ENCODE data around the gene EGFL6.

The EGFL6 gene, protein sequence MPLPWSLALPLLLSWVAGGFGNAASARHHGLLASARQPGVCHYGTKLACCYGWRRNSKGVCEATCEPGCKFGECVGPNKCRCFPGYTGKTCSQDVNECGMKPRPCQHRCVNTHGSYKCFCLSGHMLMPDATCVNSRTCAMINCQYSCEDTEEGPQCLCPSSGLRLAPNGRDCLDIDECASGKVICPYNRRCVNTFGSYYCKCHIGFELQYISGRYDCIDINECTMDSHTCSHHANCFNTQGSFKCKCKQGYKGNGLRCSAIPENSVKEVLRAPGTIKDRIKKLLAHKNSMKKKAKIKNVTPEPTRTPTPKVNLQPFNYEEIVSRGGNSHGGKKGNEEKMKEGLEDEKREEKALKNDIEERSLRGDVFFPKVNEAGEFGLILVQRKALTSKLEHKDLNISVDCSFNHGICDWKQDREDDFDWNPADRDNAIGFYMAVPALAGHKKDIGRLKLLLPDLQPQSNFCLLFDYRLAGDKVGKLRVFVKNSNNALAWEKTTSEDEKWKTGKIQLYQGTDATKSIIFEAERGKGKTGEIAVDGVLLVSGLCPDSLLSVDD

DNA sequence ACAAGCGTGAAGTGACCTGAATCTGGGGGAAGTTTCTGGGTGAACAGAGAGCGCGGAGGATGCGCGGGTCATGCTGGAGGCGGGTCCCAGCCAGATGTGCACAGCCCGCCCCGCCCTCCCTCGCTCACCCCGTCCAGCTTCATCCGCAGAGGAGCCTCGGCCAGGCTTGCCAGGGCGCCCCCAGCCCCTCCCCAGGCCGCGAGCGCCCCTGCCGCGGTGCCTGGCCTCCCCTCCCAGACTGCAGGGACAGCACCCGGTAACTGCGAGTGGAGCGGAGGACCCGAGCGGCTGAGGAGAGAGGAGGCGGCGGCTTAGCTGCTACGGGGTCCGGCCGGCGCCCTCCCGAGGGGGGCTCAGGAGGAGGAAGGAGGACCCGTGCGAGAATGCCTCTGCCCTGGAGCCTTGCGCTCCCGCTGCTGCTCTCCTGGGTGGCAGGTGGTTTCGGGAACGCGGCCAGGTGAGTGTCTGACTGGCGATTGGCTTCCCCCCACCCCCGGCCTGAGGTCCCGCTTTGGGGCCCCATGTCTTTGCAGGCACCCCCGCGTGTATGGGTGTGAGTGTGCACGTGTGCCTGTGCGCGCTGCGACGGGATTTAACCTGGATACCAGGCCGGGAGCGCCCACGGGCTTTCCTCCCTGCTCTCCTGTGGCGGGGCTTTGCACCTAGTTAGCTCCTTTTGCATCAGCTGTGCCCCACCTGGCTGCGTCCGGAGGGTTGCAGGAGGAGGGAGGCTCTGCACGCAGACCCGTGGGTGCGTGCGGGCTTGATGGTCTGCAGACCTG, at the start of gene EGFL6:
Gene EGFL6, plus strand, starts transcription at position 123 of the 782 bp plus-strand sequence. Its CDS starts 261 bp downstream, at position 384.
- no peak within 1 kb of the TSS for H3K4me3 ChIP-seq (ENCODE audit: control insufficient read depth, low read depth, low read length)
- TF ChIP-seq, protein P1, sequence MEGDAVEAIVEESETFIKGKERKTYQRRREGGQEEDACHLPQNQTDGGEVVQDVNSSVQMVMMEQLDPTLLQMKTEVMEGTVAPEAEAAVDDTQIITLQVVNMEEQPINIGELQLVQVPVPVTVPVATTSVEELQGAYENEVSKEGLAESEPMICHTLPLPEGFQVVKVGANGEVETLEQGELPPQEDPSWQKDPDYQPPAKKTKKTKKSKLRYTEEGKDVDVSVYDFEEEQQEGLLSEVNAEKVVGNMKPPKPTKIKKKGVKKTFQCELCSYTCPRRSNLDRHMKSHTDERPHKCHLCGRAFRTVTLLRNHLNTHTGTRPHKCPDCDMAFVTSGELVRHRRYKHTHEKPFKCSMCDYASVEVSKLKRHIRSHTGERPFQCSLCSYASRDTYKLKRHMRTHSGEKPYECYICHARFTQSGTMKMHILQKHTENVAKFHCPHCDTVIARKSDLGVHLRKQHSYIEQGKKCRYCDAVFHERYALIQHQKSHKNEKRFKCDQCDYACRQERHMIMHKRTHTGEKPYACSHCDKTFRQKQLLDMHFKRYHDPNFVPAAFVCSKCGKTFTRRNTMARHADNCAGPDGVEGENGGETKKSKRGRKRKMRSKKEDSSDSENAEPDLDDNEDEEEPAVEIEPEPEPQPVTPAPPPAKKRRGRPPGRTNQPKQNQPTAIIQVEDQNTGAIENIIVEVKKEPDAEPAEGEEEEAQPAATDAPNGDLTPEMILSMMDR (IDR thresholded peaks at IDR 0.05; ENCODE audit: control insufficient read depth, insufficient read depth, low read depth, low read length, missing control alignments): no peak
- DNase-seq (ENCODE audit: low read depth): no peak

DNA sequence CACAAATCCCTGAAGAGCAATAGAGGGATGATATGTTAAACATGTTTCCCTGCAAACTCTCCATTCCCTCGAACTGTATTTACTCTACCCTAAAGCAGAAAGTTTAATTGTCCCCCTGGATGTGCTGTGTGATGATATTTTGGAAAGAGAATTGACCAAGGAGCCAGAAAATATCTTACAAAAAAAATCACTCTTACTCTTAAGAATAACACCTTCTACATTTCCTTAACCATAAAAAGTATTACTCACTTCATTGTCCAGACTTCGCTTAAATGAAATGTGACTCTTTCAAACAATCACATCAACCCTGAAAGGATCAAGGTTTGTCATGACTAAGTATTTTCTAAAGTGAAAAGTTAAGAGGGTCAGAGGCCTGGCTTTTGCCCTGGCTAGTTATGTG, 49.0 kb upstream of the EGFL6 start:
- DNase-seq (ENCODE audit: low read depth): no peak
- TF ChIP-seq, protein P1 (IDR thresholded peaks at IDR 0.05; ENCODE audit: control insufficient read depth, insufficient read depth, low read depth, low read length, missing control alignments): no peak
- no peak overlapping the region for H3K4me3 ChIP-seq (ENCODE audit: control insufficient read depth, low read depth, low read length)

DNA sequence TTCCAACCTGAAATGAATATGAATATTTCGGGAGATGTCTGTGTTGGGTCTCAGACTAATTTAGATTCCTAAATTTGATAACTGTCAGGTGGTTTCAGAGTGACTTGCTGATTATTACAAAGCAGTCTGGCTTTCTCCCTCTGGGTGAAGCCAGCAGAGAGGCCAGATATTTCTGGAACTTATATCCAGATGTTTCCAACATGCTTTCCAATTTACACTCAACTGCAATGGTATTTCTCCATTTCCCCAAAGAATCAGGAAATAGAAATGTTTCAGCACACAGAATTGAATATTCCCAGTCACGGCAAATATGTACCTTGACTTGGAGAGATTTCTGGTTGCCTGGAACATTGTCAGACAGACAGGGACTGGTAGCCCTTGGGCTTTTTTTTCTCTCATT, 48.5 kb upstream of the EGFL6 start:
- H3K4me3 ChIP-seq (ENCODE audit: control insufficient read depth, low read depth, low read length): no peak overlapping the region
- TF ChIP-seq, protein P1 (IDR thresholded peaks at IDR 0.05; ENCODE audit: control insufficient read depth, insufficient read depth, low read depth, low read length, missing control alignments): no peak
- DNase-seq (ENCODE audit: low read depth): no peak

DNA sequence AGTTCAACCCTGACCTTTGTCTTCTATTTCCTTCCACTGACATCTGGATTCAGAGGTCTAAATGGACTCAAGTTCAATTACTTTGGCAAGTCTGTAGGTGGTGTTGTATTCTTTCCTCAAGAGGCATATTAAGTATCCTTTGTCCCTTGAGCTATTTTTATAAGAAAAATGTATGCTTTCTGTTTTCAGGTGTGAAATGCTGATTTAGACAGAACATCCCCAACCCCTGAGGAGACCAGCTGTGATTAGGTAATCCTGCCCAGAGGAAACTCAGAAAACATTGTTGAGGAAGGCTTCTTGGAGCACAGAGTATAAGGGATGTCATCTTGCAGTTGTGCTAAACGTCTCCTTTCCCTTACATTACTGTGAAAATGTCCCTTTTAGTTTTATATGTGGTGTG, 46.6 kb upstream of the EGFL6 start:
- no peak overlapping the region for H3K4me3 ChIP-seq (ENCODE audit: control insufficient read depth, low read depth, low read length)
- no peak for DNase-seq (ENCODE audit: low read depth)
- TF ChIP-seq, protein P1 (IDR thresholded peaks at IDR 0.05; ENCODE audit: control insufficient read depth, insufficient read depth, low read depth, low read length, missing control alignments): no peak

DNA sequence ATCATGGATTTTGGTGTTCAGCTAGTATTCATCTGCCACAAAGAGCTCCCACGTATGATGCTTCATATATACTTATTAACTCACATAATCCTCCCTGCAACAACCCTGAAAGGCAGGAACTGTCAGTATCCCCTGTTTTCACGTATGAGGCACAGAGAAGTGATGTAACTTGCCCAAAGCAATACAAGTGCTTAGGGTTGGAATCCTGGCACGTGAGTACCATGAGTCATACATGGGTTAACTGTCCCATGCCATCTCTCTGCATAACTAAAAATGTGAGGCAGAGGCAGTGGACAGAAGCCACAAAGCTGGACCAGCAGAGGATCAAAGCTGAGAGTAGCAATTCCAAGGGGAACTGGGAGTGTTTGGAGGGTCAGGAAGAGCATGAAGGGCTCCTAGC, 35.7 kb upstream of the EGFL6 start:
- H3K4me3 ChIP-seq (ENCODE audit: control insufficient read depth, low read depth, low read length): no peak overlapping the region
- TF ChIP-seq, protein P1 (IDR thresholded peaks at IDR 0.05; ENCODE audit: control insufficient read depth, insufficient read depth, low read depth, low read length, missing control alignments): no peak
- DNase-seq (ENCODE audit: low read depth): no peak

DNA sequence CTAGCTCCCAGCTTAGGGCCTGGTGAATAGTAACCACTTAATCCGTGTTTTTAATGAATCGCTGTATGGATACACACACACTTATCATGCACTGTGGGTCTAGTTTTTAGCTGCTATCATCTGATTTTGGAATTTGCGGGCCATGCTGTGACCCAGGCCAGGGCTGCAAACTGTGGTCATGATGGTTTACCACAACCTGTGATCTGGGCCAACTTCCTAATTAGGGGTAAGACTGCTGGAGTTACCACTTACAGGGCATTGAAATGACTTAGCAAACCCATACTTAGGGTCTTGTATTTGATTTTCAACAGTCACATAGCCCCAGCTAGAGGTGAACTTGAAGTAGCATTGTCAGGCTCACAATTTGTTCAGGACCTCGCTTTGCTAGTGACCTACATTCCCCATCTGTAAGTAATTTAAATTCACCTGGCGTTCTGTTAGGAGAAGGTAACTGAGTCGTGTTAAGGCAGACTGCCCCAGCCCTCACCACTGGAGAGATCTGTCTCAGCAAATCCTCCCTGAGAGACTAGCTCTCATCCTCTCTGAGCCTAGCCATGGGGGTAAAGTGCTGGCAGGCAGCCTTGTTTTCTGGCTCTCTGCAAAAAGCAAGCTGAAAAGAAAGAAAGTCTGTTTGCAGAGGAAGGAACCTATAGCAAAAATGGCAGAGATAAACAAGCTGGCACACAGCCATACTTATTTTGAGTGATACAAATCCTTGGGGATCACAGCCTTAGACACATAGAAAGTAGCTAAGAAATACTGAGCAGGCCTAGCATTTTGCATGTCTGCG, 33.8 kb upstream of the EGFL6 start:
- DNase-seq (ENCODE audit: low read depth): no peak
- TF ChIP-seq, protein P1 (IDR thresholded peaks at IDR 0.05; ENCODE audit: control insufficient read depth, insufficient read depth, low read depth, low read length, missing control alignments): no peak
- H3K4me3 ChIP-seq (ENCODE audit: control insufficient read depth, low read depth, low read length): no peak overlapping the region

Measured in AG09309 (cell line).